Smooth muscle cell (in vitro differentiated cells): ENCODE results near the gene TPX2. TPM values are rescaled to one million over a fixed set of nuclear protein-coding genes. Genes with fewer than 3 reads are reported as not detected.

Source experiments
- DNase-seq: peaks from one replicate; lab custom pipeline; 2025; ENCODE audit not compliant: unreplicated experiment; lab: John Stamatoyannopoulos, UW
- H2AFZ ChIP-seq: fragments of 200-600 bp; sonication (generic); 2 replicates; pipeline ENCODE4 v1.6.0; 2016; ENCODE audit warnings: antibody characterized with exemption, low read depth, mild to moderate bottlenecking
- H3F3A ChIP-seq: fragments of 200-600 bp; sonication (generic); 2 replicates; pipeline ENCODE4 v1.6.0; 2017; ENCODE audit warnings: antibody characterized with exemption, low read depth
- H3K27ac ChIP-seq: fragments of 200-600 bp; sonication (generic); 2 replicates; pipeline ENCODE4 v1.5.1; 2016; ENCODE audit warnings: low read depth, mild to moderate bottlenecking
- H3K27me3 ChIP-seq: fragments of 200-600 bp; sonication (generic); 2 replicates; pipeline ENCODE4 v1.6.1; 2016; ENCODE audit warnings: low read depth, mild to moderate bottlenecking
- H3K36me3 ChIP-seq: fragments of 200-600 bp; sonication (generic); 2 replicates; pipeline ENCODE4 v1.5.1; 2016; ENCODE audit warnings: low read depth
- H3K4me1 ChIP-seq: fragments of 200-600 bp; sonication (generic); 2 replicates; pipeline ENCODE4 v1.5.1; 2016; ENCODE audit warnings: low read depth
- H3K4me2 ChIP-seq: fragments of 200-600 bp; sonication (generic); 2 replicates; pipeline ENCODE4 v1.6.0; 2016; ENCODE audit warnings: mild to moderate bottlenecking
- H3K4me3 ChIP-seq: fragments of 200-600 bp; sonication (generic); 2 replicates; pipeline ENCODE4 v1.5.1; 2016; ENCODE audit warnings: mild to moderate bottlenecking
- H3K79me2 ChIP-seq: fragments of 200-600 bp; sonication (generic); 2 replicates; pipeline ENCODE4 v1.6.0; 2016; ENCODE audit warnings: low read depth, mild to moderate bottlenecking
- H3K9ac ChIP-seq: fragments of 200-600 bp; sonication (generic); 2 replicates; pipeline ENCODE4 v1.6.0; 2016; ENCODE audit warnings: low read depth
- H3K9me3 ChIP-seq: fragments of 200-600 bp; sonication (generic); replicated peaks from 2 replicates; pipeline ENCODE4 v1.5.1; 2016; ENCODE audit warnings: low read depth
- H4K20me1 ChIP-seq: fragments of 200-600 bp; sonication (generic); 2 replicates; pipeline ENCODE4 v1.6.0; 2016; ENCODE audit warnings: low read depth
- CTCF ChIP-seq: fragments of 200-600 bp; sonication (generic); IDR thresholded peaks from 2 replicates; pipeline ENCODE4 v1.5.1; 2017; ENCODE audit warnings: borderline replicate concordance, mild to moderate bottlenecking, antibody characterized with exemption; ENCODE audit not compliant: insufficient read depth, poor library complexity, severe bottlenecking
- WGBS: methylation state at CpG from one replicate; pipeline ENCODE4 v1.1.7; 2016; ENCODE audit warnings: low lambda C conversion rate; 5-methylcytosine and 5-hydroxymethylcytosine counted together
- polyA plus RNA-seq: library from polyadenylated mRNA; unstranded; fragments of >200 nt; fragmentation: Nextera tagmentation; extraction: Ambion mirVana; gene quantifications from 2 replicates; pipeline ENCODE4 v1.2.1, GENCODE V29; 2016
- small RNA-seq: library from RNA; depleted of rRNA; stranded (forward); fragments of <200 nt; gene quantifications from one replicate; pipeline ENCODE3, GENCODE V24; 2014
- total RNA-seq: library from RNA; depleted of rRNA; stranded (reverse); fragments of >200 nt; gene quantifications from 2 replicates; pipeline ENCODE4 v1.2.3, GENCODE V29; 2014

Gene TPX2
- total and polyA plus RNA-seq, 2 experiments from 2014 or later, result 21.7 to 24.5 TPM

DNA sequence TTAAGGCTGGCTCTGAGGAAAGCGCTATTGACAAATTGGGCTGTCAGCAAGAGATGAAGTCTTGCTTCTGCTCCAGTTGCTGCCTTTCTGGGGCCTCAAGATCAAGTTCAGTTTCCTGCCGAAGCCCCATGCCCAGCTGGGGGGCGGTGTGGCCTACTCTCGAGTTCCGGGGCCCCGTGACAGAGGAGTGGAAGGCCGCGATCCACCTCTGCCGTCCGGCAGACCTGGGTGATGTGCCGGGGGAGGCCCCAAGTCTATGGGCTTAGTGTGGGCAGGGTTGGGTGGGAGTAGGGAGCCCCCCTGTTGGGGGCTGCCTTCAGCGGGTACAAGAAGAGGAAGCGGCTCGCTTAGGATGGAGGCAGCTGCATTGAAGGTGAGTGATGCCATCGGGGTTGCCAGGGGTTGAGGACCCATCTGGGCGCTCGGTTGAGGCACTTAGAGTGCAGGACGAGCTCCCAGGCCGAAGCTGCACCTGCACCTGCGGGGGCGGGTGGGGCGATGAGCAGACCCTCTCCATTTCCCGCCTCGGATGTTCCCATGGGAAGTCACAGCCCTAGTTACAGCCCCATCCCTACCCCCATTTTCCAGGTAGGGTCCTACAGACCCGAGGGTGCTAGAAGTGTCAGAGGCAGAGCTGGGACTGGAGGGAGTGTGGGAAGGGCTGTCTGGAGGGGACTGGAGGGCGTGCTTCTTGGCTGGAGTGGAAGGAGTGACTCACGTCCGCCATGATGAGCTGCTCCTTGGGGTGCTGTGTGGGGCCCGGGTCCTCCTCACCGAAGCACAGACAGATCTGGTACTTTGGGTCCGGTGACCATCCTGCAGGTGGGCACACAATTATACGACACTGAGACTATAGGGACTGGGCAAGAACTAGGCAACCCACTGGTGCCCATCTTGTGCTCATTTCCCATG lies 109.3 kb downstream of the TPX2 start:
- no peak overlapping the region for H3K9ac ChIP-seq
- WGBS, result 91% methylated on average over 32 of the region's 32 CpGs
- no peak overlapping the region for H3K4me2 ChIP-seq
- H3K36me3 ChIP-seq, result no peaks in the 10 kb centered on the region
- peaks cover 33% of the 10 kb centered on the region for H3K27me3 ChIP-seq
- peaks cover 20% of the 10 kb centered on the region for H3K4me1 ChIP-seq
- no peak overlapping the region for H3K4me3 ChIP-seq
- DNase-seq, result no peak
- no peaks in the 10 kb centered on the region for H3K9me3 ChIP-seq
- no peak overlapping the region for H3K27ac ChIP-seq
- H3K79me2 ChIP-seq, result no peaks in the 10 kb centered on the region
- H2AFZ ChIP-seq, result no peak overlapping the region
- peaks cover 4% of the 10 kb centered on the region for H3F3A ChIP-seq
- TF ChIP-seq CTCF, result no peak
- no peaks in the 10 kb centered on the region for H4K20me1 ChIP-seq

DNA sequence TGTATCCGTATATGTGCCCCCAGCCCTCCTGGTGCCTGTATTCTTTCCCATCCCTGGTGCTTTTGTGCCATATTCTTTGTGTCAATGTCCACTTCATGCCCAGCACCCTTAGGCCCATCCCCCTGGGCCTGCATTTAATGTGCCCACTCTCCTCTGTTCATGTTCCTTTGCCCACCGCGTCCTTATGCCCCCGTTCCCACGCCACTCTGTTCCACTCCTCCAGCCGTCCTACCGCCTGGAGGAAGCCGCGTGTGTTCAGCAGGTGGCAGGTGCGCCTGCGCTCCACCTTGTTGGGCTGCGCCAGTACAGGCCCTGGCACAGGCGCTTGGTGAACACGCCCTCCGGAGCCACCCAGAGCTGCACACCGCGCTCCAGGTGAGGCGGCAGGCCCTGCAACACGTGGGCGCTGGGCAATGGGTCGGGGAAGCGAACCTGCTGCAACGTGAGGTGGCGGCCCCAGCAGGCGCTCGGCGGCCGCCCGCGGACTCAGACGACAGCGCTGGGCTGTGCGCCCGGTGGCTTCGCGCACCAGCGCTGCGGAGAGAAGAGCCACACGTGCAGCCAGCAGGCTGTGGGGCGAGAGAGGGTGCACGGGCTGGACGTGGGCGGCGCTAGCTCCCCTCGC lies 110.3 kb downstream of the TPX2 start:
- Histone ChIP-seq H2AFZ (no peak overlapping the region), H3K4me2 (no peak overlapping the region), H3K9ac (no peak overlapping the region), H3K79me2 (no peaks in the 10 kb centered on the region), H3K9me3 (no peaks in the 10 kb centered on the region), H4K20me1 (no peaks in the 10 kb centered on the region), H3K4me3 (no peak overlapping the region), H3F3A (peaks cover 4% of the 10 kb centered on the region), H3K4me1 (peaks cover 15% of the 10 kb centered on the region), H3K27me3 (peaks cover 40% of the 10 kb centered on the region), H3K27ac (no peak overlapping the region), H3K36me3 (no peaks in the 10 kb centered on the region)
- TF ChIP-seq CTCF, result no peak
- WGBS, result 41% methylated on average over 45 of the region's 45 CpGs
- DNase-seq, result no peak

Small RNAs within 50 kb of the gene (small RNA-seq; reads per million reads assigned to genes)
- gene AL160175.1, result not detected

Other genes with a start within 250 kb of the TPX2 start
- 165 and 210 TPM in 2 replicates for gene HM13, start 224.8 kb upstream of the TPX2 start, total RNA-seq
- 336 and 397 TPM in 2 replicates for gene HM13, start 224.8 kb upstream of the TPX2 start, polyA plus RNA-seq
- gene ID1, start 134.0 kb upstream of the TPX2 start, total RNA-seq, result 396 and 414 TPM in 2 replicates
- gene ID1, start 134.0 kb upstream of the TPX2 start, polyA plus RNA-seq, result 87.6 and 182 TPM in 2 replicates
- gene COX4I2, start 101.4 kb upstream of the TPX2 start, total RNA-seq, result not detected in 2 replicates
- 0.80 and 2.1 TPM in 2 replicates for gene COX4I2, start 101.4 kb upstream of the TPX2 start, polyA plus RNA-seq
- gene BCL2L1, start 16.4 kb upstream of the TPX2 start, total RNA-seq, result 35.5 and 47.0 TPM in 2 replicates
- gene BCL2L1, start 16.4 kb upstream of the TPX2 start, polyA plus RNA-seq, result 24.8 and 41.1 TPM in 2 replicates
- gene MYLK2, start 80.1 kb downstream of the TPX2 start, total RNA-seq, result 0.09 and 0.54 TPM in 2 replicates
- gene MYLK2, start 80.1 kb downstream of the TPX2 start, polyA plus RNA-seq, result 0.22 TPM in 1 of 2 replicates, not detected in the other
- 0.09 and 2.6 TPM in 2 replicates for gene FOXS1, start 106.3 kb downstream of the TPX2 start, total RNA-seq
- gene FOXS1, start 106.3 kb downstream of the TPX2 start, polyA plus RNA-seq, result 2.1 and 3.3 TPM in 2 replicates
- gene DUSP15, start 131.2 kb downstream of the TPX2 start, total RNA-seq, result 10.2 and 13.6 TPM in 2 replicates
- 3.7 and 6.2 TPM in 2 replicates for gene DUSP15, start 131.2 kb downstream of the TPX2 start, polyA plus RNA-seq
- gene TTLL9, start 131.3 kb downstream of the TPX2 start, total RNA-seq, result not detected in 2 replicates
- 0.13 and 0.18 TPM in 2 replicates for gene TTLL9, start 131.3 kb downstream of the TPX2 start, polyA plus RNA-seq
- gene PDRG1, start 212.8 kb downstream of the TPX2 start, total RNA-seq, result 7.0 and 8.1 TPM in 2 replicates
- gene PDRG1, start 212.8 kb downstream of the TPX2 start, polyA plus RNA-seq, result 30.3 and 41.6 TPM in 2 replicates
- gene XKR7, start 228.9 kb downstream of the TPX2 start, total RNA-seq, result not detected in 2 replicates
- gene XKR7, start 228.9 kb downstream of the TPX2 start, polyA plus RNA-seq, result not detected in 2 replicates